ENCODE measurements around the gene ZDHHC24.

- TF ChIP-seq EZH2 (IDR thresholded peaks at IDR 0.05) (no peak), CTCF (IDR thresholded peaks at IDR 0.05) (no peak), EZH2phosphoT487 (IDR thresholded peaks at IDR 0.05) (no peak)
Observed at GRCh38 chr11:66581261-66581660, 35.4 kb upstream of the ZDHHC24 start.

Measured in neural progenitor cell (in vitro differentiated cells).